Natural killer cell (primary cell): ENCODE results near the gene TCEANC2. TPM values are rescaled to one million over a fixed set of nuclear protein-coding genes. Genes with fewer than 3 reads are reported as not detected.
"Not testable (repeated sequence)": the region's sequence is repeated elsewhere in the genome, so short reads cannot be mapped to it uniquely, and the experiment has no call there.

Experiments
- ATAC-seq, 3 donors: fragments of 150-1000 bp in 2 of 3; fragments of 200-7000 bp in 1 of 3; cut with Tn5 transposase; 1 replicate in 1 of 3; 2 replicates in 2 of 3; pipeline ENCODE4 v1.10.0; 2021; ENCODE audit warnings: mild to moderate bottlenecking in 2 of 3, moderate library complexity in 2 of 3
- DNase-seq, 2 donors: peaks; one replicate each; pipeline versions ENCODE4 v3.0.0 to v3.0.0-alpha.2; 2013 to 2021; ENCODE audit warnings: mixed read lengths in 1 of 2
- H3K27ac ChIP-seq: one replicate; pipeline ENCODE4 v1.5.1; 2013; ENCODE audit warnings: mild to moderate bottlenecking, low read length
- H3K27me3 ChIP-seq: one replicate; pipeline ENCODE4 v1.6.1; 2013; ENCODE audit warnings: low read length; ENCODE audit not compliant: control insufficient read depth, insufficient read depth
- H3K36me3 ChIP-seq: one replicate; pipeline ENCODE4 v1.6.1; 2013; ENCODE audit warnings: low read length; ENCODE audit not compliant: control insufficient read depth, insufficient read depth
- H3K4me1 ChIP-seq: one replicate; pipeline ENCODE4 v1.6.1; 2013; ENCODE audit warnings: low read length; ENCODE audit not compliant: control insufficient read depth, insufficient read depth
- H3K4me3 ChIP-seq: one replicate; pipeline ENCODE4 v1.5.1; 2013; ENCODE audit warnings: low read length
- H3K9me3 ChIP-seq: one replicate; pipeline ENCODE4 v1.6.1; 2013; ENCODE audit warnings: low read length; ENCODE audit not compliant: control insufficient read depth, insufficient read depth
- H3K27ac Mint-ChIP-seq, 2 donors: one replicate each; pipeline ENCODE4 v1.8.0; 2022; ENCODE audit warnings: mild to moderate bottlenecking in 2 of 2, mixed read lengths in 2 of 2, moderate library complexity in 1 of 2
- H3K27me3 Mint-ChIP-seq, 2 donors: one replicate each; pipeline ENCODE4 v1.8.0; 2022; ENCODE audit warnings: low read depth in 2 of 2, mixed read lengths in 2 of 2
- H3K36me3 Mint-ChIP-seq: one replicate; pipeline ENCODE4 v1.8.0; 2022; ENCODE audit warnings: mixed read lengths
- H3K4me1 Mint-ChIP-seq, 2 donors: one replicate each; pipeline ENCODE4 v1.8.0; 2022; ENCODE audit warnings: mixed read lengths in 2 of 2
- H3K4me3 Mint-ChIP-seq: one replicate; pipeline ENCODE4 v1.8.0; 2022; ENCODE audit warnings: mild to moderate bottlenecking, moderate library complexity, mixed read lengths
- H3K9me3 Mint-ChIP-seq, 2 donors: one replicate each; pipeline ENCODE4 v1.8.0; 2022; ENCODE audit warnings: mixed read lengths in 2 of 2
- CTCF ChIP-seq: fragments of 200-600 bp; IDR thresholded peaks from one replicate; pipeline ENCODE4 v1.8.0; 2022; ENCODE audit warnings: antibody characterized with exemption
- WGBS: methylation state at CpG from one replicate; pipeline ENCODE4 v1.1.7; 2013; ENCODE audit warnings: missing lambda C conversion rate; ENCODE audit not compliant: insufficient coverage; 5-methylcytosine and 5-hydroxymethylcytosine counted together
- intact Hi-C: fragments of 100-400 bp; cut with micrococcal nuclease; formaldehyde crosslinking; loops from one replicate; pipeline ENCODE4 v1.14.2; 2022
- total RNA-seq, 4 donors: library from RNA; stranded (reverse); fragments of 120-200 nt in 1 of 4; gene quantifications; one replicate each; pipeline versions ENCODE4 v1.2.3 to v1.2.4, GENCODE V29; 2013 to 2022

TCEANC2 gene
- total RNA-seq, 3 donors from 2014 or later (not counting 1 experiment from before 2014, with no cell fraction given), result 5.1 to 9.5 (median 7.3) TPM

- TF ChIP-seq CTCF, result no peak
- H3K9me3 ChIP-seq, result no peaks in the 10 kb centered on the region
- no peak overlapping the region for H3K4me3 Mint-ChIP-seq
- H3K4me1 ChIP-seq, result no peaks in the 10 kb centered on the region
- ATAC-seq (no peak), DNase-seq (no peak)
- H3K4me3 ChIP-seq, result no peak overlapping the region
- no peaks in the 10 kb centered on the region for H3K27me3 Mint-ChIP-seq
- no peak overlapping the region for H3K27ac Mint-ChIP-seq
- H3K27me3 ChIP-seq, result no peaks in the 10 kb centered on the region
- no peaks in the 10 kb centered on the region for H3K9me3 Mint-ChIP-seq
- no peak overlapping the region for H3K27ac ChIP-seq
- H3K4me1 Mint-ChIP-seq, result peaks cover 13 to 15% of the 10 kb centered on the region in 2 donors
- peaks cover 6% of the 10 kb centered on the region for H3K36me3 Mint-ChIP-seq
- H3K36me3 ChIP-seq, result peaks cover 19% of the 10 kb centered on the region
- 75% methylated on average over 3 of the region's 5 CpGs for WGBS
- intact Hi-C loops, result no loop called here
Observed at GRCh38 chr1:54088385-54088784, 35.0 kb downstream of the TCEANC2 start.

- H3K9me3 Mint-ChIP-seq, result no peaks in the 10 kb centered on the region
- intact Hi-C loops, result no loop called here
- H3K27me3 ChIP-seq, result no peaks in the 10 kb centered on the region
- 100% methylated on average over 3 of the region's 3 CpGs for WGBS
- H3K4me1 ChIP-seq, result peaks cover 4% of the 10 kb centered on the region
- no peak overlapping the region for H3K27ac Mint-ChIP-seq
- no peak for DNase-seq
- peaks cover 13 to 14% of the 10 kb centered on the region in 2 donors for H3K4me1 Mint-ChIP-seq
- H3K9me3 ChIP-seq, result no peaks in the 10 kb centered on the region
- H3K4me3 Mint-ChIP-seq, result no peak overlapping the region
- peaks cover 22% of the 10 kb centered on the region for H3K36me3 ChIP-seq
- ATAC-seq, result no peak
- peaks cover 6% of the 10 kb centered on the region for H3K36me3 Mint-ChIP-seq
- no peak for TF ChIP-seq CTCF
- no peak overlapping the region for H3K27ac ChIP-seq
- no peak overlapping the region for H3K4me3 ChIP-seq
- no peaks in the 10 kb centered on the region for H3K27me3 Mint-ChIP-seq
Observed at GRCh38 chr1:54091666-54092065, 38.3 kb downstream of the TCEANC2 start.

GRCh38 chr1:54094001-54094729 is 40.8 kb downstream of the TCEANC2 start:
- ATAC-seq (no peak), DNase-seq (no peak)
- intact Hi-C loops, result no loop called here
- TF ChIP-seq CTCF, result no peak
- Histone ChIP-seq H3K27ac (no peak overlapping the region), H3K4me3 (no peak overlapping the region), H3K36me3 (peaks cover 28% of the 10 kb centered on the region), H3K9me3 (no peaks in the 10 kb centered on the region), H3K27me3 (no peaks in the 10 kb centered on the region), H3K4me1 (peaks cover 4% of the 10 kb centered on the region)
- Mint-ChIP-seq H3K4me1 (peaks cover 0 to 6% of the 10 kb centered on the region in 2 donors), H3K27ac (no peak overlapping the region), H3K9me3 (no peaks in the 10 kb centered on the region), H3K27me3 (no peaks in the 10 kb centered on the region), H3K36me3 (peaks cover 6% of the 10 kb centered on the region), H3K4me3 (no peak overlapping the region)
- WGBS, result 94% methylated on average over 4 of the region's 4 CpGs

GRCh38 chr1:54094730-54095105 is 41.3 kb downstream of the TCEANC2 start:
- H3K4me1 ChIP-seq, H3K27me3 ChIP-seq, H3K9me3 ChIP-seq, ATAC-seq, H3K4me1 Mint-ChIP-seq, H3K4me3 Mint-ChIP-seq, H3K9me3 Mint-ChIP-seq, H3K27me3 Mint-ChIP-seq, DNase-seq, H3K4me3 ChIP-seq, H3K27ac ChIP-seq, intact Hi-C loops, H3K36me3 Mint-ChIP-seq, H3K27ac Mint-ChIP-seq: not testable (repeated sequence)
- H3K36me3 ChIP-seq, result peaks cover 23% of the 10 kb centered on the region
- WGBS, result 100% methylated on average over 1 of the region's 1 CpG
